Keratinocyte (primary cell): ENCODE data around the gene CLEC1B. TPM values are rescaled to one million over a fixed set of nuclear protein-coding genes. Genes with fewer than 3 reads are reported as not detected.
A peak's percentile ranks its signal among the peaks of the same experiment; 100 is the strongest.

Experiments used
- DNase-seq: peaks from one replicate; pipeline ENCODE4 v3.0.0-alpha.2; 2011; ENCODE audit warnings: low read depth, missing footprints, low spot score
- FAIRE-seq: peaks from 2 replicates; lab custom pipeline; 2011; peaks lifted over from hg19 to GRCh38; lab: Jason Lieb, UNC
- H2AFZ ChIP-seq: 2 replicates; pipeline ENCODE4 v1.6.0; 2012; ENCODE audit warnings: low read length, control low read depth, inconsistent platforms; ENCODE audit not compliant: control insufficient read depth
- H3K27ac ChIP-seq: 2 replicates; pipeline ENCODE4 v1.5.1; 2011; ENCODE audit warnings: low read length; ENCODE audit not compliant: control insufficient read depth, insufficient read depth
- H3K27me3 ChIP-seq: 3 replicates; pipeline ENCODE4 v1.6.0; 2011; ENCODE audit warnings: low read length; ENCODE audit not compliant: control insufficient read depth, insufficient read depth; ENCODE audit errors: extremely low read depth
- H3K36me3 ChIP-seq, 2 experiments: 2 replicates in 1 of 2; 3 replicates in 1 of 2; pipeline ENCODE4 v1.5.1; 2011; ENCODE audit warnings: low read length in 2 of 2, mild to moderate bottlenecking in 1 of 2; ENCODE audit not compliant: control insufficient read depth in 2 of 2, insufficient read depth in 2 of 2; ENCODE audit errors: extremely low read depth in 1 of 2
- H3K4me1 ChIP-seq: 3 replicates; pipeline ENCODE4 v1.5.1; 2011; ENCODE audit warnings: low read length; ENCODE audit not compliant: control insufficient read depth, insufficient read depth; ENCODE audit errors: extremely low read depth
- H3K4me2 ChIP-seq: 3 replicates; pipeline ENCODE4 v1.6.0; 2011; ENCODE audit warnings: low read depth, low read length; ENCODE audit not compliant: control insufficient read depth, insufficient read depth; ENCODE audit errors: extremely low read depth
- H3K4me3 ChIP-seq, 3 experiments: fragments of 200-600 bp in 1 of 3; sonication (generic) in 1 of 3; 2 replicates in 2 of 3; 3 replicates in 1 of 3; pipeline ENCODE4 v1.5.1; 2011 to 2016; ENCODE audit warnings: low read length in 3 of 3, mild to moderate bottlenecking in 3 of 3, control low read depth in 2 of 3, inconsistent platforms in 1 of 3, low read depth in 1 of 3, mixed read lengths in 1 of 3, mixed run types in 1 of 3, moderate library complexity in 1 of 3; ENCODE audit not compliant: control insufficient read depth in 2 of 3, insufficient read depth in 2 of 3; ENCODE audit errors: extremely low read depth in 1 of 3
- H3K79me2 ChIP-seq: 2 replicates; pipeline ENCODE4 v1.6.0; 2012; ENCODE audit warnings: low read length; ENCODE audit not compliant: control insufficient read depth, insufficient read depth
- H3K9ac ChIP-seq: 3 replicates; pipeline ENCODE4 v1.6.0; 2011; ENCODE audit warnings: low read length; ENCODE audit not compliant: control insufficient read depth, insufficient read depth; ENCODE audit errors: extremely low read depth
- H3K9me1 ChIP-seq: 3 replicates; pipeline ENCODE4 v1.6.0; 2011; ENCODE audit warnings: low read length; ENCODE audit not compliant: control insufficient read depth, insufficient read depth; ENCODE audit errors: extremely low read depth
- H3K9me3 ChIP-seq: 2 replicates; pipeline ENCODE4 v1.5.1; 2012; ENCODE audit warnings: low read depth, low read length; ENCODE audit not compliant: control insufficient read depth
- H4K20me1 ChIP-seq: 3 replicates; pipeline ENCODE4 v1.6.0; 2011; ENCODE audit warnings: low read length; ENCODE audit not compliant: control insufficient read depth, insufficient read depth; ENCODE audit errors: extremely low read depth
- CTCF ChIP-seq, 3 experiments: IDR thresholded peaks in 1 of 3; conservative IDR thresholded peaks in 1 of 3; optimal IDR thresholded peaks in 1 of 3; 2 replicates in 2 of 3; 3 replicates in 1 of 3; pipeline versions ENCODE3 to v1.5.1; 2011; ENCODE audit warnings: low read length in 3 of 3, mild to moderate bottlenecking in 3 of 3, moderate library complexity in 2 of 3, control low read depth in 1 of 3, inconsistent platforms in 1 of 3; ENCODE audit not compliant: insufficient read depth in 2 of 3; ENCODE audit errors: extremely low read depth in 1 of 3
- EZH2 ChIP-seq: IDR thresholded peaks from one replicate; pipeline ENCODE4 v1.6.1; 2012; ENCODE audit warnings: inconsistent platforms, mild to moderate bottlenecking, low read length, moderate library complexity
- dilution Hi-C: fragments of 300-500 bp; cut with MboI; formaldehyde crosslinking; loops from one replicate; pipeline ENCODE4 v1.7.0; 2020; ENCODE audit warnings: low sequenced_read_pairs; ENCODE audit not compliant: extremely low pct_ligation_motif_present
- polyA plus RNA-seq, 5 experiments: library from polyadenylated mRNA; depleted of rRNA in 3 of 5; stranded (reverse) in 3 of 5; stranded (forward) in 1 of 5; unstranded in 1 of 5; fragments of >200 nt; gene quantifications; 1 replicate in 1 of 5; 2 replicates in 3 of 5; 3 replicates in 1 of 5; pipeline versions ENCODE4 v1.2.1 to v1.2.3, GENCODE V29; 2011 to 2012; ENCODE audit warnings: missing spikeins in 2 of 5, low read depth in 1 of 5, low replicate concordance in 1 of 5

The CLEC1B gene
- polyA plus RNA-seq, 1 donor (not counting 4 experiments of a cell fraction or from before 2014, with no cell fraction given) = not detected

- peak overlapping the region; percentile 9 for H3K27ac ChIP-seq
- no peaks in the 10 kb centered on the region for H3K9me3 ChIP-seq
- H3K4me3 ChIP-seq = no peak overlapping the region
- H3K27me3 ChIP-seq = no peaks in the 10 kb centered on the region
- no peaks in the 10 kb centered on the region for H3K79me2 ChIP-seq
- no peak overlapping the region for H2AFZ ChIP-seq
- no peaks in the 10 kb centered on the region for H4K20me1 ChIP-seq
- DNase-seq (no peak), FAIRE-seq (no peak)
- H3K9ac ChIP-seq = no peak overlapping the region
- no peaks in the 10 kb centered on the region for H3K36me3 ChIP-seq
- H3K4me2 ChIP-seq = no peak overlapping the region
- no peaks in the 10 kb centered on the region for H3K9me1 ChIP-seq
- dilution Hi-C loops = no loop called here
- no peaks in the 10 kb centered on the region for H3K4me1 ChIP-seq
- no peak for TF ChIP-seq EZH2
- TF ChIP-seq CTCF (optimal IDR thresholded peaks at IDR 0.05 in 1 of 3, IDR thresholded peaks at IDR 0.05 in 1 of 3, conservative IDR thresholded peaks at IDR 0.05 in 1 of 3; ENCODE audit: extremely low read depth in 1 of 3, insufficient read depth in 2 of 3, low read length in 3 of 3) = no peak
These were observed 18.0 kb upstream of the CLEC1B start for GRCh38 chr12:10016881-10017280.

GRCh38 chr12:10015450-10015849, 16.5 kb upstream of the CLEC1B start:
- no peak overlapping the region for H3K9ac ChIP-seq
- FAIRE-seq (no peak), DNase-seq (no peak)
- H3K36me3 ChIP-seq = no peaks in the 10 kb centered on the region
- H3K27ac ChIP-seq = no peak overlapping the region
- no peaks in the 10 kb centered on the region for H4K20me1 ChIP-seq
- dilution Hi-C loops = no loop called here
- H3K79me2 ChIP-seq = no peaks in the 10 kb centered on the region
- H3K9me1 ChIP-seq = no peaks in the 10 kb centered on the region
- no peaks in the 10 kb centered on the region for H3K4me1 ChIP-seq
- H3K4me3 ChIP-seq = no peak overlapping the region
- no peaks in the 10 kb centered on the region for H3K9me3 ChIP-seq
- TF ChIP-seq CTCF (optimal IDR thresholded peaks at IDR 0.05 in 1 of 3, IDR thresholded peaks at IDR 0.05 in 1 of 3, conservative IDR thresholded peaks at IDR 0.05 in 1 of 3; ENCODE audit: extremely low read depth in 1 of 3, insufficient read depth in 2 of 3, low read length in 3 of 3) = no peak
- no peak for TF ChIP-seq EZH2
- H2AFZ ChIP-seq = no peak overlapping the region
- no peak overlapping the region for H3K4me2 ChIP-seq
- H3K27me3 ChIP-seq = no peaks in the 10 kb centered on the region
